Glutamatergic neuron (in vitro differentiated cells): ENCODE measurements around the gene PCDHAC2. TPM values are rescaled to one million over a fixed set of nuclear protein-coding genes. Genes with fewer than 3 reads are reported as not detected.

Experiments used
- DNase-seq: peaks from one replicate; pipeline ENCODE4 v3.0.0; 2022
- H3K27ac Mint-ChIP-seq: one replicate; pipeline ENCODE4 v1.8.0; 2020; ENCODE audit warnings: mild to moderate bottlenecking, mixed read lengths, inconsistent platforms; ENCODE audit not compliant: unreplicated experiment
- H3K27me3 Mint-ChIP-seq: one replicate; pipeline ENCODE4 v1.8.0; 2020; ENCODE audit warnings: mild to moderate bottlenecking, moderate library complexity, mixed read lengths, inconsistent platforms; ENCODE audit not compliant: unreplicated experiment
- H3K36me3 Mint-ChIP-seq: one replicate; pipeline ENCODE4 v1.8.0; 2020; ENCODE audit warnings: mild to moderate bottlenecking, mixed read lengths, inconsistent platforms; ENCODE audit not compliant: unreplicated experiment
- H3K4me1 Mint-ChIP-seq: one replicate; pipeline ENCODE4 v1.8.0; 2020; ENCODE audit warnings: mild to moderate bottlenecking, low read depth, mixed read lengths, inconsistent platforms; ENCODE audit not compliant: unreplicated experiment
- H3K4me3 Mint-ChIP-seq: one replicate; pipeline ENCODE4 v1.8.0; 2020; ENCODE audit warnings: mild to moderate bottlenecking, mixed read lengths, inconsistent platforms; ENCODE audit not compliant: unreplicated experiment
- H3K9me3 Mint-ChIP-seq: one replicate; pipeline ENCODE4 v1.8.0; 2020; ENCODE audit warnings: mild to moderate bottlenecking, moderate library complexity, mixed read lengths, inconsistent platforms; ENCODE audit not compliant: unreplicated experiment
- CTCF ChIP-seq: fragments of 200-600 bp; sonication (generic); IDR thresholded peaks from one replicate; pipeline ENCODE4 v1.5.0; 2021; ENCODE audit not compliant: partially characterized antibody, unreplicated experiment
- total RNA-seq: library from RNA; stranded (reverse); fragmentation: NEBNext Ultra II Directional; extraction: Animal tissue kit (Norgen Biotek cat#: 25700); gene quantifications from one replicate; pipeline ENCODE4 v1.2.1, GENCODE V29; 2021; ENCODE audit not compliant: unreplicated experiment

The PCDHAC2 gene
- total RNA-seq, 1 donor from 2014 or later, result 6.0 TPM

GRCh38 chr5:141002605-141002965 is 36.3 kb downstream of the PCDHAC2 start:
- Mint-ChIP-seq H3K27ac (peak overlapping the region; percentile 11), H3K27me3 (no peaks in the 10 kb centered on the region), H3K4me3 (peak overlapping the region; percentile 95), H3K36me3 (no peaks in the 10 kb centered on the region), H3K4me1 (peaks cover 13% of the 10 kb centered on the region), H3K9me3 (no peaks in the 10 kb centered on the region)
- DNase-seq, result no peak
- TF ChIP-seq CTCF, result no peak

- Mint-ChIP-seq H3K27me3 (no peaks in the 10 kb centered on the region), H3K9me3 (no peaks in the 10 kb centered on the region), H3K36me3 (no peaks in the 10 kb centered on the region), H3K4me3 (no peak overlapping the region), H3K27ac (peak overlapping the region; percentile 11), H3K4me1 (peaks cover 13% of the 10 kb centered on the region)
- TF ChIP-seq CTCF, result no peak
- DNase-seq, result no peak
These were observed 36.8 kb downstream of the PCDHAC2 start for GRCh38 chr5:141003031-141003430.

- no peaks in the 10 kb centered on the region for H3K27me3 Mint-ChIP-seq
- no peak overlapping the region for H3K4me3 Mint-ChIP-seq
- TF ChIP-seq CTCF, result no peak
- DNase-seq, result no peak
- H3K9me3 Mint-ChIP-seq, result no peaks in the 10 kb centered on the region
- peaks cover 13% of the 10 kb centered on the region for H3K4me1 Mint-ChIP-seq
- no peaks in the 10 kb centered on the region for H3K36me3 Mint-ChIP-seq
- peak overlapping the region; percentile 28 for H3K27ac Mint-ChIP-seq
These were observed 37.7 kb downstream of the PCDHAC2 start for GRCh38 chr5:141003791-141004611.

- no peak overlapping the region for H3K4me3 Mint-ChIP-seq
These were observed 41.5 kb downstream of the PCDHAC2 start for GRCh38 chr5:141007791-141008190.

More at GRCh38 chr5:141007791-141008190, 41.5 kb downstream of the PCDHAC2 start:
- Mint-ChIP-seq H3K27me3 (no peaks in the 10 kb centered on the region), H3K9me3 (peaks cover 1% of the 10 kb centered on the region), H3K36me3 (no peaks in the 10 kb centered on the region), H3K4me1 (no peaks in the 10 kb centered on the region), H3K27ac (no peak overlapping the region)
- TF ChIP-seq CTCF, result no peak
- no peak for DNase-seq
